Tibial artery (tissue), 4 donors: ENCODE results near the gene AXIN1.

ENCODE experiments used
- DNase-seq, 2 donors: peaks; one replicate each; pipeline ENCODE4 v3.0.0-alpha.2; 2019
- H3K27ac ChIP-seq, 2 donors: fragments of 200-600 bp; sonication (generic) in 1 of 2; 1 replicate in 1 of 2; 2 replicates in 1 of 2; pipeline ENCODE4 v1.5.1; 2018 to 2019; ENCODE audit warnings: mild to moderate bottlenecking in 1 of 2
- H3K27me3 ChIP-seq, 2 donors: fragments of 200-600 bp; sonication (generic) in 1 of 2; one replicate each; pipeline versions ENCODE4 v1.5.1 to v1.6.0; 2016 to 2019
- H3K36me3 ChIP-seq, 3 donors: fragments of 200-600 bp; sonication (generic) in 2 of 3; one replicate each; pipeline ENCODE4 v1.5.1; 2016 to 2019; ENCODE audit warnings: mild to moderate bottlenecking in 2 of 3
- H3K4me1 ChIP-seq, 4 donors: fragments of 200-600 bp; sonication (generic) in 2 of 4; 1 replicate in 3 of 4; 2 replicates in 1 of 4; pipeline ENCODE4 v1.5.1; 2016 to 2019
- H3K4me3 ChIP-seq, 2 donors: fragments of 200-600 bp; sonication (generic) in 1 of 2; 1 replicate in 1 of 2; 2 replicates in 1 of 2; pipeline ENCODE4 v1.5.1; 2018 to 2019; ENCODE audit warnings: mild to moderate bottlenecking in 2 of 2
- H3K9me3 ChIP-seq, 3 donors: fragments of 200-600 bp; sonication (generic) in 1 of 3; one replicate each; pipeline ENCODE4 v1.5.1; 2016 to 2019
- CTCF ChIP-seq, 2 experiments: fragments of 200-600 bp in 1 of 2; fragments of 450-650 bp in 1 of 2; IDR thresholded peaks; one replicate each; pipeline ENCODE4 v1.5.1; 2017 to 2019; ENCODE audit warnings: antibody characterized with exemption in 2 of 2, mild to moderate bottlenecking in 1 of 2, moderate library complexity in 1 of 2
- intact Hi-C: fragments of 100-400 bp; cut with DNase I; formaldehyde crosslinking; loops from one replicate; pipeline ENCODE4 v1.15.0; 2023; ENCODE audit warnings: low total_unique reads

AXIN1 gene

GRCh38 chr16:253833-254232, 98.7 kb downstream of the AXIN1 start:
- TF ChIP-seq CTCF (IDR thresholded peaks at IDR 0.05) = no peak
- no peak for DNase-seq
- intact Hi-C loops = no loop called here
- H3K9me3 ChIP-seq = no peaks in the 10 kb centered on the region
- H3K27ac ChIP-seq = no peak overlapping the region
- H3K4me1 ChIP-seq = no peaks in the 10 kb centered on the region
- H3K27me3 ChIP-seq = no peaks in the 10 kb centered on the region
- peaks cover 33 to 81% (median 33%) of the 10 kb centered on the region in 3 donors for H3K36me3 ChIP-seq
- no peak overlapping the region for H3K4me3 ChIP-seq

- no peaks in the 10 kb centered on the region for H3K9me3 ChIP-seq
- H3K27ac ChIP-seq = no peak overlapping the region
- TF ChIP-seq CTCF (IDR thresholded peaks at IDR 0.05) = no peak
- no peaks in the 10 kb centered on the region for H3K4me1 ChIP-seq
- H3K4me3 ChIP-seq = no peak overlapping the region
- peaks cover 33 to 83% (median 33%) of the 10 kb centered on the region in 3 donors for H3K36me3 ChIP-seq
- intact Hi-C loops = no loop called here
- no peak for DNase-seq
- H3K27me3 ChIP-seq = no peaks in the 10 kb centered on the region
Measured at GRCh38 chr16:252366-253337, 99.9 kb downstream of the AXIN1 start.

GRCh38 chr16:249431-249830, 103.1 kb downstream of the AXIN1 start:
- Histone ChIP-seq H3K9me3 (no peaks in the 10 kb centered on the region), H3K4me3 (no peak overlapping the region), H3K36me3 (peaks cover 15 to 58% (median 16%) of the 10 kb centered on the region in 3 donors), H3K27me3 (no peaks in the 10 kb centered on the region), H3K27ac (no peak overlapping the region), H3K4me1 (no peaks in the 10 kb centered on the region)
- intact Hi-C loops = no loop called here
- TF ChIP-seq CTCF (IDR thresholded peaks at IDR 0.05) = no peak
- no peak for DNase-seq

GRCh38 chr16:247027-247426, 105.5 kb downstream of the AXIN1 start:
- Histone ChIP-seq H3K27me3 (no peaks in the 10 kb centered on the region), H3K4me3 (no peak overlapping the region), H3K4me1 (no peaks in the 10 kb centered on the region), H3K27ac (no peak overlapping the region), H3K36me3 (peaks cover 0 to 35% (median 7%) of the 10 kb centered on the region in 3 donors), H3K9me3 (no peaks in the 10 kb centered on the region)
- no peak for DNase-seq
- intact Hi-C loops = no loop called here
- TF ChIP-seq CTCF (IDR thresholded peaks at IDR 0.05) = no peak

- Histone ChIP-seq H3K9me3 (no peaks in the 10 kb centered on the region), H3K4me1 (no peaks in the 10 kb centered on the region), H3K27me3 (no peaks in the 10 kb centered on the region), H3K4me3 (no peak overlapping the region), H3K36me3 (peaks cover 0 to 22% (median 0%) of the 10 kb centered on the region in 3 donors), H3K27ac (no peak overlapping the region)
- intact Hi-C loops = no loop called here
- TF ChIP-seq CTCF (IDR thresholded peaks at IDR 0.05) = no peak
- no peak for DNase-seq
Measured at GRCh38 chr16:245105-245504, 107.4 kb downstream of the AXIN1 start.
